Measurements from ENCODE around the gene AGPAT4.

Gene AGPAT4

DNA sequence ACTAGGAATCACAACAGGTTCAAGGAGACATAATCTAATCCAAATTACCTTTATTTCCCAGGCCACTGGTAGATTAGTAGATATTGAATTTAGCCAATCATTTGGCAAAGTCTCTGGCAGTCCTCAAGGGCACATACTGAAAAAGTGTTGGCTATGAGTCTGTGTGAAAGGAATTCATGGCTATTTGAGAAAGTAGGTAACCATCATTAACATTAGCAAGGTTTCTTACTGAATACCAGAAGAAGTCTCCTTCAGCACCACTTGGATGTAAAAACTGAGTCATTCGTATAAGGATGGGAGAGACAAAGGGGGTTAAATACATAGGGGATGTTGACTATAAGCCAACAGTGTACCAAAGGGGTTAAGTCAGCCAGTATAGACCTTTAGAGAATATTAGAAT, 36.7 kb downstream of the AGPAT4 start:
- TF ChIP-seq, protein P1, sequence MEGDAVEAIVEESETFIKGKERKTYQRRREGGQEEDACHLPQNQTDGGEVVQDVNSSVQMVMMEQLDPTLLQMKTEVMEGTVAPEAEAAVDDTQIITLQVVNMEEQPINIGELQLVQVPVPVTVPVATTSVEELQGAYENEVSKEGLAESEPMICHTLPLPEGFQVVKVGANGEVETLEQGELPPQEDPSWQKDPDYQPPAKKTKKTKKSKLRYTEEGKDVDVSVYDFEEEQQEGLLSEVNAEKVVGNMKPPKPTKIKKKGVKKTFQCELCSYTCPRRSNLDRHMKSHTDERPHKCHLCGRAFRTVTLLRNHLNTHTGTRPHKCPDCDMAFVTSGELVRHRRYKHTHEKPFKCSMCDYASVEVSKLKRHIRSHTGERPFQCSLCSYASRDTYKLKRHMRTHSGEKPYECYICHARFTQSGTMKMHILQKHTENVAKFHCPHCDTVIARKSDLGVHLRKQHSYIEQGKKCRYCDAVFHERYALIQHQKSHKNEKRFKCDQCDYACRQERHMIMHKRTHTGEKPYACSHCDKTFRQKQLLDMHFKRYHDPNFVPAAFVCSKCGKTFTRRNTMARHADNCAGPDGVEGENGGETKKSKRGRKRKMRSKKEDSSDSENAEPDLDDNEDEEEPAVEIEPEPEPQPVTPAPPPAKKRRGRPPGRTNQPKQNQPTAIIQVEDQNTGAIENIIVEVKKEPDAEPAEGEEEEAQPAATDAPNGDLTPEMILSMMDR (IDR thresholded peaks at IDR 0.05) = no peak
- no peak for DNase-seq
- H3K36me3 ChIP-seq = no peaks in the 10 kb centered on the region
- intact Hi-C loops (cut with DNase I; ENCODE audit: low total_unique reads) = no loop called here
- no peaks in the 10 kb centered on the region for H3K27me3 ChIP-seq
- H3K4me1 ChIP-seq = peaks cover 0 to 17% (median 4%) of the 10 kb centered on the region in 4 donors
- no peaks in the 10 kb centered on the region for H3K9me3 ChIP-seq
- no peak overlapping the region for H3K27ac ChIP-seq
- no peak overlapping the region for H3K4me3 ChIP-seq

- peaks cover 0 to 17% (median 4%) of the 10 kb centered on the region in 4 donors for H3K4me1 ChIP-seq
Observed at GRCh38 chr6:161235776-161236633, 37.9 kb downstream of the AGPAT4 start.

GRCh38 chr6:161233986-161234661, 39.7 kb downstream of the AGPAT4 start:
- no peak overlapping the region for H3K27ac ChIP-seq
- DNase-seq = peak; percentile 78 to 86
- H3K27me3 ChIP-seq = no peaks in the 10 kb centered on the region
- H3K4me3 ChIP-seq = no peak overlapping the region
- H3K36me3 ChIP-seq = peaks cover 0 to 4% (median 0%) of the 10 kb centered on the region in 3 donors
- no peaks in the 10 kb centered on the region for H3K9me3 ChIP-seq
- TF ChIP-seq, protein P1 (IDR thresholded peaks at IDR 0.05) = no peak
- intact Hi-C loops (cut with DNase I; ENCODE audit: low total_unique reads) = no loop called here
- peaks cover 0 to 17% (median 4%) of the 10 kb centered on the region in 4 donors for H3K4me1 ChIP-seq

More at GRCh38 chr6:161235776-161236633, 37.9 kb downstream of the AGPAT4 start:
- DNase-seq = no peak
- peaks cover 0 to 4% (median 0%) of the 10 kb centered on the region in 3 donors for H3K36me3 ChIP-seq
- no peaks in the 10 kb centered on the region for H3K27me3 ChIP-seq
- H3K4me3 ChIP-seq = no peak overlapping the region
- no peak overlapping the region for H3K27ac ChIP-seq
- intact Hi-C loops (cut with DNase I; ENCODE audit: low total_unique reads) = no loop called here
- TF ChIP-seq, protein P1 (IDR thresholded peaks at IDR 0.05) = no peak
- H3K9me3 ChIP-seq = no peaks in the 10 kb centered on the region

GRCh38 chr6:161232467-161232866, 41.4 kb downstream of the AGPAT4 start:
- DNase-seq = no peak
- peaks cover 0 to 17% (median 4%) of the 10 kb centered on the region in 4 donors for H3K4me1 ChIP-seq
- H3K27ac ChIP-seq = no peak overlapping the region
- H3K9me3 ChIP-seq = no peaks in the 10 kb centered on the region
- TF ChIP-seq, protein P1 (IDR thresholded peaks at IDR 0.05) = no peak
- H3K4me3 ChIP-seq = no peak overlapping the region
- intact Hi-C loops (cut with DNase I; ENCODE audit: low total_unique reads) = no loop called here
- H3K36me3 ChIP-seq = peaks cover 0 to 4% (median 0%) of the 10 kb centered on the region in 3 donors
- no peaks in the 10 kb centered on the region for H3K27me3 ChIP-seq

DNA sequence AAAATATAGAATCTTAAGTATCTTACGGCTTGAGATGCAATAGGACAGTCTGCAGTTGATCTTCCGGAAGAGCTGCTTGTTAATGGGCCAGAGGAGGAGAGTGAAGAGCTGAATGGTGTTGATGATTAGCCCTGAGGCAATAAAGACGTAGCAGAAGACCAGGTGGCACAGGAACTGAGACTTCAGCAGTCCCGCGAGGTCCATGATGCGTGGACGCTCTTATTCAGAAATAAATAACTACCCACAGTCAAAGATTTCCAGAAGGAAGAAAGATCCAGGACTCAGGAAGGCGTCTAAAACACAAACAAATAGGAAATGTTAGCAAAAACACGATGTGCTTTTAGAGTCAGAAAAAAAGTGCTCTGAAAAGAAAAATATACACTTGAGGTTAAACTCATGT, 41.9 kb downstream of the AGPAT4 start:
- H3K9me3 ChIP-seq = no peaks in the 10 kb centered on the region
- DNase-seq = no peak
- no peak overlapping the region for H3K27ac ChIP-seq
- TF ChIP-seq, protein P1 (IDR thresholded peaks at IDR 0.05) = no peak
- H3K4me1 ChIP-seq = peaks cover 0 to 17% (median 4%) of the 10 kb centered on the region in 4 donors
- peaks cover 0 to 4% (median 0%) of the 10 kb centered on the region in 3 donors for H3K36me3 ChIP-seq
- no peaks in the 10 kb centered on the region for H3K27me3 ChIP-seq
- H3K4me3 ChIP-seq = no peak overlapping the region
- intact Hi-C loops (cut with DNase I; ENCODE audit: low total_unique reads) = no loop called here

Measured in tibial artery (tissue), 4 donors.